ENCODE results near the gene STK39. TPM values are rescaled to one million over a fixed set of nuclear protein-coding genes. Genes with fewer than 3 reads are reported as not detected.

STK39 gene
- polyA plus RNA-seq, 2 of the 4 experiments (the other 2 are of a cell fraction): 14.2 to 27.2 TPM

GRCh38 chr2:168180914-168181313, 66.5 kb downstream of the STK39 start:
- TF ChIP-seq ZFP36 (IDR thresholded peaks at IDR 0.05; ENCODE audit: borderline replicate concordance, partially characterized antibody): no peak
- TF ChIP-seq TP53 (CRISPR knock-in tag; IDR thresholded peaks at IDR 0.05): no peak
- no peak for TF ChIP-seq HOXA7 (CRISPR knock-in tag; IDR thresholded peaks at IDR 0.05)
- TF ChIP-seq CEBPB (IDR thresholded peaks at IDR 0.05): no peak
- no peak for TF ChIP-seq RFX5 (IDR thresholded peaks at IDR 0.05)
- TF ChIP-seq ZC3H11A (IDR thresholded peaks at IDR 0.05): no peak
- no peak for TF ChIP-seq GATA3 (IDR thresholded peaks at IDR 0.05; ENCODE audit: borderline replicate concordance)
- TF ChIP-seq, protein P1, sequence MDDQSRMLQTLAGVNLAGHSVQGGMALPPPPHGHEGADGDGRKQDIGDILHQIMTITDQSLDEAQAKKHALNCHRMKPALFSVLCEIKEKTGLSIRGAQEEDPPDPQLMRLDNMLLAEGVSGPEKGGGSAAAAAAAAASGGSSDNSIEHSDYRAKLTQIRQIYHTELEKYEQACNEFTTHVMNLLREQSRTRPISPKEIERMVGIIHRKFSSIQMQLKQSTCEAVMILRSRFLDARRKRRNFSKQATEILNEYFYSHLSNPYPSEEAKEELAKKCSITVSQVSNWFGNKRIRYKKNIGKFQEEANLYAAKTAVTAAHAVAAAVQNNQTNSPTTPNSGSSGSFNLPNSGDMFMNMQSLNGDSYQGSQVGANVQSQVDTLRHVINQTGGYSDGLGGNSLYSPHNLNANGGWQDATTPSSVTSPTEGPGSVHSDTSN (IDR thresholded peaks at IDR 0.05): no peak
- TF ChIP-seq HEYL (CRISPR knock-in tag; IDR thresholded peaks at IDR 0.05): no peak
- no peak for TF ChIP-seq RNF2 (IDR thresholded peaks at IDR 0.05; ENCODE audit: borderline replicate concordance, low read depth)
- no peak for TF ChIP-seq CBX8 (IDR thresholded peaks at IDR 0.05)
- TF ChIP-seq RAD21 (conservative IDR thresholded peaks at IDR 0.05 in 1 of 2, IDR thresholded peaks at IDR 0.05 in 1 of 2): no peak
- TF ChIP-seq, protein P2, sequence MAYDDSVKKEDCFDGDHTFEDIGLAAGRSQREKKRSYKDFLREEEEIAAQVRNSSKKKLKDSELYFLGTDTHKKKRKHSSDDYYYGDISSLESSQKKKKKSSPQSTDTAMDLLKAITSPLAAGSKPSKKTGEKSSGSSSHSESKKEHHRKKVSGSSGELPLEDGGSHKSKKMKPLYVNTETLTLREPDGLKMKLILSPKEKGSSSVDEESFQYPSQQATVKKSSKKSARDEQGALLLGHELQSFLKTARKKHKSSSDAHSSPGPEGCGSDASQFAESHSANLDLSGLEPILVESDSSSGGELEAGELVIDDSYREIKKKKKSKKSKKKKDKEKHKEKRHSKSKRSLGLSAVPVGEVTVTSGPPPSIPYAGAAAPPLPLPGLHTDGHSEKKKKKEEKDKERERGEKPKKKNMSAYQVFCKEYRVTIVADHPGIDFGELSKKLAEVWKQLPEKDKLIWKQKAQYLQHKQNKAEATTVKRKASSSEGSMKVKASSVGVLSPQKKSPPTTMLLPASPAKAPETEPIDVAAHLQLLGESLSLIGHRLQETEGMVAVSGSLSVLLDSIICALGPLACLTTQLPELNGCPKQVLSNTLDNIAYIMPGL (CRISPR knock-in tag; IDR thresholded peaks at IDR 0.05; ENCODE audit: borderline replicate concordance): no peak
- TF ChIP-seq NR3C1 (IDR thresholded peaks at IDR 0.05): no peak
- TF ChIP-seq HDAC2 (IDR thresholded peaks at IDR 0.05): no peak
- TF ChIP-seq ESRRA (IDR thresholded peaks at IDR 0.05; ENCODE audit: borderline replicate concordance, low read length): no peak
- TF ChIP-seq E2F6 (IDR thresholded peaks at IDR 0.05; ENCODE audit: borderline replicate concordance, low read depth): no peak
- TF ChIP-seq CHD4 (IDR thresholded peaks at IDR 0.05; ENCODE audit: borderline replicate concordance): no peak
- TF ChIP-seq EHMT2 (IDR thresholded peaks at IDR 0.05; ENCODE audit: low read depth): no peak
- ATAC-seq: no peak
- no peak for FAIRE-seq
- Histone ChIP-seq H3K27ac (no peak overlapping the region), H3K9me3 (no peaks in the 10 kb centered on the region), H3K4me1 (peaks cover 10% of the 10 kb centered on the region), H3K4me3 (no peak overlapping the region), H3K4me2 (no peak overlapping the region)
- POLR2A ChIA-PET: no interaction called here
- no peak for DNase-seq (ENCODE audit: low read depth in 1 of 2, low spot score in 1 of 2)
- CTCF ChIA-PET: interaction anchor here (1.1 kb wide), 1 partner anchor 10 kb away, joined by 5 read pairs; no protein-coding TSS in a partner anchor
- WGBS (ENCODE audit: missing lambda C conversion rate): 92% methylated on average over 3 of the region's 3 CpGs

GRCh38 chr2:168180483-168180882, 66.9 kb downstream of the STK39 start:
- Histone ChIP-seq H3K27ac (no peak overlapping the region), H3K4me2 (no peak overlapping the region), H3K4me1 (peaks cover 6% of the 10 kb centered on the region), H3K9me3 (no peaks in the 10 kb centered on the region), H3K4me3 (no peak overlapping the region)
- TF ChIP-seq ZFP36 (IDR thresholded peaks at IDR 0.05; ENCODE audit: borderline replicate concordance, partially characterized antibody) (no peak), KDM1A (IDR thresholded peaks at IDR 0.05; ENCODE audit: low read depth) (no peak), MAX (IDR thresholded peaks at IDR 0.05) (no peak), CTCF (IDR thresholded peaks at IDR 0.05) (no peak), TFCP2L1 (CRISPR knock-in tag; IDR thresholded peaks at IDR 0.05) (no peak), SREBF2 (IDR thresholded peaks at IDR 0.05) (no peak), POLR2A (IDR thresholded peaks at IDR 0.05; ENCODE audit: low read length) (no peak), NFE2L2 (conservative IDR thresholded peaks at IDR 0.05; ENCODE audit: low read length) (no peak), HDAC2 (IDR thresholded peaks at IDR 0.05) (no peak), FOSB (CRISPR knock-in tag; IDR thresholded peaks at IDR 0.05) (no peak), JUNB (IDR thresholded peaks at IDR 0.05) (no peak), RFX5 (IDR thresholded peaks at IDR 0.05) (no peak), HOXB5 (CRISPR knock-in tag; IDR thresholded peaks at IDR 0.05) (no peak), MAFK (IDR thresholded peaks at IDR 0.05; ENCODE audit: partially characterized antibody) (no peak)
- TF ChIP-seq, protein P3, sequence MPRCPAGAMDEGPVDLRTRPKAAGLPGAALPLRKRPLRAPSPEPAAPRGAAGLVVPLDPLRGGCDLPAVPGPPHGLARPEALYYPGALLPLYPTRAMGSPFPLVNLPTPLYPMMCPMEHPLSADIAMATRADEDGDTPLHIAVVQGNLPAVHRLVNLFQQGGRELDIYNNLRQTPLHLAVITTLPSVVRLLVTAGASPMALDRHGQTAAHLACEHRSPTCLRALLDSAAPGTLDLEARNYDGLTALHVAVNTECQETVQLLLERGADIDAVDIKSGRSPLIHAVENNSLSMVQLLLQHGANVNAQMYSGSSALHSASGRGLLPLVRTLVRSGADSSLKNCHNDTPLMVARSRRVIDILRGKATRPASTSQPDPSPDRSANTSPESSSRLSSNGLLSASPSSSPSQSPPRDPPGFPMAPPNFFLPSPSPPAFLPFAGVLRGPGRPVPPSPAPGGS (IDR thresholded peaks at IDR 0.05): no peak
- WGBS (ENCODE audit: missing lambda C conversion rate): 87% methylated on average over 5 of the region's 5 CpGs
- DNase-seq (ENCODE audit: low read depth in 1 of 2, low spot score in 1 of 2): no peak
- FAIRE-seq: no peak
- no peak for ATAC-seq
- CTCF ChIA-PET: no interaction called here
- POLR2A ChIA-PET: no interaction called here

Measured in A549 (cell line).